Measurements from ENCODE around the gene FAM162B.
A peak's percentile ranks its signal among the peaks of the same experiment; 100 is the strongest.
"Not testable (repeated sequence)": the region's sequence is repeated elsewhere in the genome, so short reads cannot be mapped to it uniquely, and the experiment has no call there.

Gene FAM162B

GRCh38 chr6:116764961-116765841, at the start of gene FAM162B:
FAM162B (minus strand) TSS chr6:116765719; CDS start chr6:116765576, 143 bp downstream.
- DNase-seq = peak in 1 of 2 experiments; percentile 40

DNA sequence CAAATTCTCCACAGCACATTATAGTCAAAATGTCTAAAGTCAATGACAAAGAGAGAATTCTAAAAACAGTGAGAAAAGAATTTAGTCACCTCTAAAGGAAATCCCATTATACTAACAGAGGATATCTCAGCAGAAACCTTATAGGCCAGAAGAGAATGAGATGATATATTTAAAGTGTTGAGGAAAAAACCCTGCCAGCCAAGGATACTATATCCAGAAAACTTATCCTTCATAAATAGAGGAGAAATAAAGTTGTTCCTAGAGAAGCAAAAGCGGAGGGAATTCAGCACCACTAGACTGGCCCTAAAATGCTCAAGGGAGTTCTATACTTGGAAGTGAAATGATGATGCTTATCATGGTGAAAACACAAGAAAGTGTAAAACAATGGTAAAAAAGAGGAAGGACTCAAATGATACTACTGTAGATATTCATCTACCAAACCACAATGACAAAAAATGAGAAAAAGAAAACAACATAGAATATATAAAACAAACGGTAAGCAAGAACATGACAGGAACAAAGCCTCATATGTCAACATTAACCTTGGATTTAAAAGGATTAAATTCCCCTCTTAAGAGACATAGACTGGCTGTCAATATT, 46.6 kb upstream of the FAM162B start:
- no peak for DNase-seq

- no peak for DNase-seq
These were observed 36.5 kb upstream of the FAM162B start for GRCh38 chr6:116801971-116802370.

DNA sequence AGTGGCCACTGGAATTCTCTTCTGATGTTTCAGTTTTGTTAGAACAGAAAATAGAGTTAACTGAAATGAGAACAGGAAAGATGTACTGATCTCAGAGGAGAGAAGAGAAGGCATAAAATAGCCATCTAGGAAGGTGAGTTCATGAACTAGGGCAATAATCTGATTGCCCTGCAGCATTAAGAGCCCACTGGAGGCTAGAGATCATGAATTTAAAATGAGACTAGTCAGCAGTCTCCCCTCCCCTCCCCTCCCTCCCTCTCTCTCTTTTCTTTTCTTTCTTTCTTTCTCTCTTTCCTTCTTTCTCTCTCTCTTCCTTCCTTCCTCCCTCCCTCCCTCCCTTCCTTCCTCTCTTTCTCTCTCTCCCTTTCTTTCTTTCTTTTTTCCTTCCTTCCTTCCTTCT, 34.4 kb upstream of the FAM162B start:
- no peak for DNase-seq

DNA sequence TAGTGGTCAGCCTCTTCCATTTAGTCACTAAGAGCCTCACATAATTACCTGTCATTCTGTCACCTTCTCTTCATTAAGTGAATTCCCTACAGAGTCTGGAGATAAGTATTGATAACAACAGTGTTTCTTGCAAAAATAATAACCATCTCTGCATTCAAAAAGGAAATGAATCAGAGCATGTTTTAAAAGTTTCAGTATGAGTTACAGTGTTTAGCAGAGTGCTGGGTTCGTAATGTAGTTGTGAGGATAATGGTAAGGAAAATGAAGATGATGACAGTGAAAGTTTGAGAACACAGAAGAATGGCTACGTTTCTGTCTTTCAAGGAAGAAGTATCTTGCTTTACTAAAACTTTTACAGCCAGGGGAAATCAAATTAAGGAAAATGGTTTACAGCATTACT, 32.1 kb upstream of the FAM162B start:
- no peak for DNase-seq

DNA sequence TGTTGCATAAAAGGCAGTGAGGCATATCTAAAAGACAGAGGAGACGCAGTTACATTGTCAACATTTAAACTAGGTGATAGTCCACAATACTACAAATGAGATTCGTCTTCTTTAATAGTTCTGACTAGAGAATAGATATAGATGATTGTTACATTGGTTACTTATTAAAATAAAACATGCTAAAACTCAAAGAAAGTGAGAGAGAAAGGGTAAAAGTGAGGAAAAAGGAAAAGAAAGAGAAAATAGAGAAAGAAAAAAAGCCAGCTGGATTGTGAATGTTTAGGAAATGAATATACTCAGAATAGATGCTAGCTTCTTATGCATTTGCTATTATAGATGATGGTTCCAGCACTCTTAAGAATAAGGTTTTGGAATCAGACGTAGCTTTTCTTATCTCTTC, 27.7 kb upstream of the FAM162B start:
- no peak for DNase-seq

DNA sequence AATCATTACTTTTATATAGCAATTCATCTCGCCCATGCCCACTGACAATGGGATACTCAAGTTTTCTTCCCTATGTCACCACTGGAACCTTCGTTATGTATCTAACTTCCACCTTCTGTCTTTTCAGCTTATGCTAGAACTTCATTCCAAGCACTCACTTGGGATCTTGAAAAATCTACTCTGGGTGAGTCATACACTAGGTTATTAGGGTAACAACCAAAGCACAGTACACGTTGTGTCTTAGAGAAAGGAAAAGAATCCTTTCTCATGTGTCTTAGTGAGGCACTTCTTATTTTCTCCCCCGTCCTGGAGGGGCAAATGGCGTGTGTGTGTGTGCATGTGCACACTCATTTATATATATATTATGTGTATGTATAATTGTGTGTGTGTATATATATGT, 18.3 kb upstream of the FAM162B start:
- DNase-seq = no peak

DNA sequence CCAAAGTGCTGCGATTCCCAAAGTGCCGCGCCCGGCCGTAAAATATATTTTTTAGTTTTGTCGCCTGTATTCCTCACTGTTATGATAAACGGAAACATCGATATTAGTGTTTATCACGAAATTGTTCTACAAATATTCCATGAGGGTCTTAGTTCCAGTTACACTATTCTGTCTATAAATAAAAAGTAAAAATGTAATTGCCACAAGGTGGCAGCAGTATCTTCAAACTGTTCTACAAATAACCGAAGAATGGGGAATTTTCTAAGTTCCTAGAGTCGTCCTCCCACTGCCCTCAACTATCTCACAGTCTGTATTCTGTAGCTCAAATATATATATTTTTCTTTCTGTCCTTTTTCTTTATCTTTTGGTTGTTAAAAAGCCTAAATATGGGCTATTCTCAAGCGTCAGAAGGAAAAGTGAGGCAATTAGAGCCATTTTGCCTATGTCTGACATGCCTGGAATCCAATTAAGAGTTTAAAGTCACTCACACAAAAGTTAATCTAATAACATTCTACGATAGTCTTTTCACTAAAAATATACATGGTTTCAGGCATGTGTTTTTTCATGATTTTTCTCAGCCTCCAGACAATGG, 14.2 kb upstream of the FAM162B start:
- DNase-seq = peak; percentile 1 to 69

DNA sequence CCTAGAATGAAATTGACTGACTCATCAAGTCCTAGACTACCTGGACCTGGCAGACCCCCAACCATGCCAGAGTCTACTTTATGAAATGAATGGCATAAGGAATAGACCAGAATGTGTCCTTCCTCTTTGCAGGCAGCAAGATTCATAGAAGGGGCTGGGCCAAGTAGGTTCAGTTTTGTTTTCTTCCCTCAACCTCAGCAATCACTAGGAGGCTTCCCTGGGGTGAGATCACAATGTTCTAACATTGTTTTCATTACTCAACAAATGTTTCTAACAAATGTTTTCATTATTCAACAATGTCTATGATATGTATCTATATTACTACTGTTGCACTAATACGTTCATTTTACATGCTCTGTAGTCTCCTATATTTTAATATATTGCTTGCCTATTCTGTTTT, 8.4 kb upstream of the FAM162B start:
- no peak for DNase-seq

- no peak for DNase-seq
These were observed 6.9 kb upstream of the FAM162B start for GRCh38 chr6:116772450-116772849.

DNA sequence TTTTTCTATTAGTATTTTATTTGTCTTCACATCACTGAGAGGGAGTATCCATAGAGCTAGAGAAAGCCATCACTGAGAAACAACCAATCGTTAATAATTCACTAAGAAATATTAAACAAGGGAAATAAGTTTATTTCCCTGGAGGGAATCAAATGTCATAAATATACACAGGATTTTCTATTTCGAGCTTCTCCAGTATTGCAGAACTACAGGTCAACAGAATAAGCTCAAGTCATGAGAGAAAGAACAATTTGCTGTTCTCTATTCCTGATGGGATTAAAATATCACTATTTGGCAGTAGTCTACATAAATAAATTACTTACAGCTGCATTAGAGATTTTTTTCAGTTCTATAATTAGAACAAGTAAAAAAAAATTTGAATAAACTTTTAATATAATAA, 2.2 kb upstream of the FAM162B start:
- no peak for DNase-seq

GRCh38 chr6:116766506-116767176, 1.1 kb upstream of the FAM162B start:
- no peak for DNase-seq

DNA sequence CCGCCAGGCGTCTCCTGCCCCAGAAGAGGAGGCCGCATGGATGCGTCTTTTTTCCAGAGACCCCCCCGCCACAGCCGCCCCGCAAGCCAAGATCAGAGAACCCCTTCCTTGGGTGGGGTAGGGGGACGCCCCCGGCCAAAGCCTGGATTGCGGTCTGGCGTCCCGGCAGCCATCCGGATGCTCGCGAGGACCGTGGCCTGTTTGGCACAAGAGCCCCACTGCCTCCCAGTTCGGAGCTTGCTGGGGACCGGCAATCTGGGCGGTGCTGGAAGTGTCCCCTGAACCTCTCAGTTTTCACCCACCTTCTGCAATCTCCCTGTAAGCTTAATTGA, 924 bp downstream of the FAM162B start:
- DNase-seq = no peak

GRCh38 chr6:116763906-116764628, 1.5 kb downstream of the FAM162B start:
- DNase-seq = no peak

DNA sequence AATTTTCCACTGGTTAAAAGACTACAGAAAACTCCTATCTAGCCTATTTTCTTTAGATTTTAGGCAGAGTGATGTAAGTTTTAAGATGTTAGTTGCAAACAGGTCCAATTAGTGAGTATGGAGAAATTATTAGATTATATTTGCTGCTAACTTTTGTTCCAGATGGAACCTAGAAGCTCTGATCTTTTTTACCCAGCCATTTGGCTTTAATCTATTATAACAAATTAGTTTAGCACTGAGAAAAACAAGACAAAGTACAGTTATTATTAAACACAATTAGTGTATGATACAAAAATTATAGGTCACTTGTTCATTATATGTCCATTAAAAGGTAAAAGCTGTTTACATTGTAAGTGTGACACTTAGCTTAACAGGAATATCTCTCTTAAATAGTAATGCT, 2.5 kb downstream of the FAM162B start:
- DNase-seq = no peak

GRCh38 chr6:116762235-116762634, 3.3 kb downstream of the FAM162B start:
- DNase-seq = no peak

DNA sequence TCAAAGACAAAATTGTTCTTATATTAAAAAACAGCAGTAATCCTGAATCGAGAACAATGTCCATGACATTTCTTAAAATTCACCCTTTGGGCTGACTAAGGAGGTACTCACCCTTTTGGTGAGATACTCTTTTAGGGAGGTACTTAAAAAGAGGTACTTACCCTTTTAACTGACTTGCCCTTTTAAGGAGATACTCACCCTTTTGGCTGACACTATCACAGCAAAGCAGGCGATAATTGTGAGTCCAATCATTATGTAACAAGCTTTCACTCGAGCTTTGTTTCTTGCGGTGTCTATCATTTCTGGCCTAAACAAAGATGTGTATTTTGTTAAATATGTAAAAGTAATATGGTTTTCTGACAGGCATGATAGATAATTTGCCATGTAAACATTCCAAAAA, 3.7 kb downstream of the FAM162B start:
- no peak for DNase-seq

DNA sequence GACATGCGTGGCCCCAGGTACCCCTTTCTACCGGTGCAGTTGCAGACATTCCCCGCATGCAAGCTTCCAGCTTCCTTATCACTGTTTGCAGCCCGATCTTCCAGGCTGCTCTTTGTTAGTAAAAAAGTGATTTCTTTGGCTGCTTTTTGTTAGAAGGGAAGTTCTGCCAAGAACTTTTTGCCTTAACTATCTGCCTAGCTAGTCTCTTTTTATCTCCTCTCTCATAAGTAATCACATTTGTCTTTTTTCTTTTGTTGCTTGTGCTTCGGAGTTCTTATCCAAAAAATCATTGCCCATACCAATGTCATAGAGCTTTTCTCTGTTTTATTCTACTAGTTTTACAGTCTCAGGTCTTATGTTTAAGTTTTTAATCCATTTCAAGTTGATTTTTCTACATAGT, 20.3 kb downstream of the FAM162B start:
- DNase-seq = no peak

DNA sequence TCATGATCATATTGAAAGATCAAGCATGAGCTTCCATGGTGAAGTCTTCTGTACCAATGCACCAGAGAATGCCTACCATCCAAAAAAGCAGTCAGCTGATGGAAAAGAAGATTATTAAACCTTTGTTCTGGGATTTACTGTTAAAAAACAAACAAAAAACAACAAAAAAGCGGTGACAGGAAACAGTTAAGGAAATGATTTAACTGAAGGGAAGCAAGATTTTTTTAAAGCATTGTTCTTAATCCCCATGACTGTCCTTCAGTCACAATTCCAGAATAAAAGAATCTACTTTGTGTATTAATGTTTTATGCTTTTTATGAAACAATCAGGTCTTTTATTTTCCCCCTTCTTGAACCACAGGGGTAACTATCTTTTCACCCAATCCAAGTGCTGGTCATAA, 23.9 kb downstream of the FAM162B start:
- no peak for DNase-seq

- not testable (repeated sequence) for DNase-seq
These were observed 25.0 kb downstream of the FAM162B start for GRCh38 chr6:116740486-116740885.

DNA sequence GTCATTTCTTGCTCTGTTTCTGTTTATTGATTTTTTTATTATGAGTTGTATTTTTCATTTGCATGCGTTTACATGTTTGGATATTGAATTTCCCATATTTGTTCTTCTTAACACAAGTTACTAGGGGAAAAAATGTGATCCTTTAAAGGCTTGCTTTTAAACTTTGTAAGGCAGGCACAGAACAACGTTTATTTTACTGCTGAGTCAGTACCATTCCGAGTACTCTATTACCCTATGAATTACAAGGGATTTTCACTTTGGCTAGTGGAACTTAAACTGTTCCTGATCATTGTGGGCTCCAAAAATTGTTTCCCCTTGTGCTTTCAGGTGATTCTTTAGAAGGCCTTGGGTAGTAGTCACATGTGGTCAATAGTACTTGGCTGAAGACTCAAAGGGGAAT, 28.5 kb downstream of the FAM162B start:
- no peak for DNase-seq

- DNase-seq = no peak
These were observed 35.0 kb downstream of the FAM162B start for GRCh38 chr6:116730513-116730912.

DNA sequence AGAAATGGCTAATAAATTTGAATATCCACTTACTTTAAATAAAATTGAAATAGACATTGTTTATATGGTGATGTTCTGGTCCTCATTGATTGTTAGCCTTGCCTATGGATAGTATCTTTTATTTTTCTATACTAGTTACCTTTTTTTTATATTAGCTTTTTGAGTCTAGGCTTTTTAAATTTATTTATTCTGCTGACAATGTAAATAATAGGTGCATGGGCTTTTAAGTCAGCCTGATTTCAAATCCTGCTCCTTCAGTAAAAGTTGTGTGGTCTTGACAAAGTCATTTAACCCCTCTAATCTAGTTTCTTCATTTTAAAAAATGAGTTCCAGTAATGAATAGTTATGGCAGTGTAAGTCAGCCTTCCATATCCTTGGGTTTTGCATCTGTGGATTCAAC, 38.6 kb downstream of the FAM162B start:
- DNase-seq = no peak

Data from NCI-H526 (cell line).